Midbrain (tissue), 1 donor: Measurements from ENCODE around the gene SSTR5.
A peak's percentile ranks its signal among the peaks of the same experiment; 100 is the strongest.

Source experiments
- DNase-seq: peaks from one replicate; lab custom pipeline; 2025; lab: John Stamatoyannopoulos, UW

SSTR5 gene

GRCh38 chr16:1039762-1040161 lies 32.8 kb upstream of the SSTR5 start:
- no peak for DNase-seq

GRCh38 chr16:1040346-1040745 lies 32.2 kb upstream of the SSTR5 start:
- no peak for DNase-seq

GRCh38 chr16:1042049-1042744 lies 30.4 kb upstream of the SSTR5 start:
- no peak for DNase-seq

- DNase-seq: no peak
Measured at GRCh38 chr16:1042866-1043265, 29.7 kb upstream of the SSTR5 start.

- no peak for DNase-seq
Measured at GRCh38 chr16:1043881-1044451, 28.6 kb upstream of the SSTR5 start.

- DNase-seq: no peak
Measured at GRCh38 chr16:1044460-1045309, 27.9 kb upstream of the SSTR5 start.

GRCh38 chr16:1045310-1045992 lies 27.1 kb upstream of the SSTR5 start:
- DNase-seq: no peak

- DNase-seq: peak; percentile 92
Measured at GRCh38 chr16:1045993-1046911, 26.3 kb upstream of the SSTR5 start.

- DNase-seq: no peak
Measured at GRCh38 chr16:1047123-1047522, 25.4 kb upstream of the SSTR5 start.

GRCh38 chr16:1047801-1048200 lies 24.7 kb upstream of the SSTR5 start:
- DNase-seq: no peak

- DNase-seq: peak; percentile 84
Measured at GRCh38 chr16:1048442-1049112, 24.0 kb upstream of the SSTR5 start.

GRCh38 chr16:1049113-1049975 lies 23.2 kb upstream of the SSTR5 start:
- no peak for DNase-seq

GRCh38 chr16:1049976-1050247 lies 22.6 kb upstream of the SSTR5 start:
- no peak for DNase-seq

- DNase-seq: no peak
Measured at GRCh38 chr16:1050516-1050915, 22.0 kb upstream of the SSTR5 start.

GRCh38 chr16:1050921-1051320 lies 21.6 kb upstream of the SSTR5 start:
- no peak for DNase-seq

- no peak for DNase-seq
Measured at GRCh38 chr16:1051446-1051845, 21.1 kb upstream of the SSTR5 start.

- DNase-seq: no peak
Measured at GRCh38 chr16:1052721-1053120, 19.8 kb upstream of the SSTR5 start.

GRCh38 chr16:1053121-1053521 lies 19.4 kb upstream of the SSTR5 start:
- DNase-seq: no peak

GRCh38 chr16:1053700-1054368 lies 18.7 kb upstream of the SSTR5 start:
- no peak for DNase-seq
